ENCODE measurements around the gene ARHGEF17.

ARHGEF17 gene

GRCh38 chr11:73281796-73282660 is 26.0 kb upstream of the ARHGEF17 start:
- Mint-ChIP-seq H3K4me1 (peaks cover 17 to 27% of the 10 kb centered on the region in 2 donors), H3K9me3 (no peaks in the 10 kb centered on the region), H3K36me3 (no peaks in the 10 kb centered on the region), H3K27ac (peak overlapping the region; percentile 74), H3K27me3 (no peaks in the 10 kb centered on the region), H3K4me3 (no peak overlapping the region)
- ATAC-seq (replicated peaks) (peak; percentile 74 to 85), DNase-seq (no peak)

GRCh38 chr11:73283276-73284000 is 24.6 kb upstream of the ARHGEF17 start:
- Mint-ChIP-seq H3K27ac (peak overlapping the region; percentile 28), H3K4me1 (peaks cover 30 to 41% of the 10 kb centered on the region in 2 donors), H3K9me3 (no peaks in the 10 kb centered on the region), H3K36me3 (no peaks in the 10 kb centered on the region), H3K4me3 (no peak overlapping the region), H3K27me3 (no peaks in the 10 kb centered on the region)
- ATAC-seq (replicated peaks) (no peak), DNase-seq (no peak)

- Mint-ChIP-seq H3K36me3 (no peaks in the 10 kb centered on the region), H3K27ac (no peak overlapping the region), H3K4me1 (peaks cover 35 to 47% of the 10 kb centered on the region in 2 donors), H3K9me3 (no peaks in the 10 kb centered on the region), H3K4me3 (no peak overlapping the region), H3K27me3 (no peaks in the 10 kb centered on the region)
- ATAC-seq (replicated peaks) (no peak), DNase-seq (no peak)
Measured at GRCh38 chr11:73284106-73284505, 24.0 kb upstream of the ARHGEF17 start.

- H3K4me1 Mint-ChIP-seq, result peaks cover 45 to 58% of the 10 kb centered on the region in 2 donors
- H3K9me3 Mint-ChIP-seq, result no peaks in the 10 kb centered on the region
- ATAC-seq (replicated peaks), result no peak
- no peaks in the 10 kb centered on the region for H3K36me3 Mint-ChIP-seq
- H3K4me3 Mint-ChIP-seq, result no peak overlapping the region
- no peak overlapping the region for H3K27ac Mint-ChIP-seq
- DNase-seq, result no peak
- no peaks in the 10 kb centered on the region for H3K27me3 Mint-ChIP-seq
Measured at GRCh38 chr11:73285721-73286120, 22.4 kb upstream of the ARHGEF17 start.

GRCh38 chr11:73286240-73286810 is 21.8 kb upstream of the ARHGEF17 start:
- Mint-ChIP-seq H3K27ac (no peak overlapping the region), H3K36me3 (no peaks in the 10 kb centered on the region), H3K27me3 (no peaks in the 10 kb centered on the region), H3K9me3 (no peaks in the 10 kb centered on the region), H3K4me1 (peaks cover 42 to 55% of the 10 kb centered on the region in 2 donors), H3K4me3 (no peak overlapping the region)
- no peak for DNase-seq
- no peak for ATAC-seq (replicated peaks)

GRCh38 chr11:73287400-73288101 is 20.5 kb upstream of the ARHGEF17 start:
- no peak overlapping the region for H3K4me3 Mint-ChIP-seq
- H3K36me3 Mint-ChIP-seq, result no peaks in the 10 kb centered on the region
- H3K4me1 Mint-ChIP-seq, result peaks cover 37 to 45% of the 10 kb centered on the region in 2 donors
- DNase-seq, result no peak
- no peaks in the 10 kb centered on the region for H3K9me3 Mint-ChIP-seq
- ATAC-seq (replicated peaks), result no peak
- peak overlapping the region; percentile 87 for H3K27ac Mint-ChIP-seq
- H3K27me3 Mint-ChIP-seq, result peaks cover 0 to 6% of the 10 kb centered on the region in 2 donors

GRCh38 chr11:73288192-73288872 is 19.7 kb upstream of the ARHGEF17 start:
- Mint-ChIP-seq H3K27ac (peak overlapping the region; percentile 87), H3K4me3 (peak overlapping the region; percentile 23 to 54), H3K36me3 (no peaks in the 10 kb centered on the region), H3K4me1 (peaks cover 36 to 44% of the 10 kb centered on the region in 2 donors), H3K27me3 (peaks cover 5 to 6% of the 10 kb centered on the region in 2 donors), H3K9me3 (no peaks in the 10 kb centered on the region)
- DNase-seq (peak; percentile 43), ATAC-seq (replicated peaks) (peak; percentile 33 to 41)

GRCh38 chr11:73288873-73289707 is 19.0 kb upstream of the ARHGEF17 start:
- Mint-ChIP-seq H3K4me1 (peaks cover 36 to 44% of the 10 kb centered on the region in 2 donors), H3K36me3 (no peaks in the 10 kb centered on the region), H3K27me3 (peaks cover 7 to 9% of the 10 kb centered on the region in 2 donors), H3K27ac (peak overlapping the region; percentile 87), H3K4me3 (peak overlapping the region; percentile 23 to 54), H3K9me3 (no peaks in the 10 kb centered on the region)
- DNase-seq, result peak; percentile 93
- ATAC-seq (replicated peaks), result peak; percentile 92

GRCh38 chr11:73290536-73290935 is 17.5 kb upstream of the ARHGEF17 start:
- no peak for ATAC-seq (replicated peaks)
- H3K27ac Mint-ChIP-seq, result no peak overlapping the region
- H3K9me3 Mint-ChIP-seq, result no peaks in the 10 kb centered on the region
- no peak overlapping the region for H3K4me3 Mint-ChIP-seq
- peaks cover 11 to 12% of the 10 kb centered on the region in 2 donors for H3K27me3 Mint-ChIP-seq
- DNase-seq, result no peak
- H3K36me3 Mint-ChIP-seq, result no peaks in the 10 kb centered on the region
- peaks cover 40 to 48% of the 10 kb centered on the region in 2 donors for H3K4me1 Mint-ChIP-seq

GRCh38 chr11:73291196-73291595 is 16.9 kb upstream of the ARHGEF17 start:
- Mint-ChIP-seq H3K27ac (no peak overlapping the region), H3K36me3 (no peaks in the 10 kb centered on the region), H3K4me1 (peaks cover 42 to 53% of the 10 kb centered on the region in 2 donors), H3K27me3 (peaks cover 11 to 12% of the 10 kb centered on the region in 2 donors), H3K4me3 (no peak overlapping the region), H3K9me3 (no peaks in the 10 kb centered on the region)
- no peak for DNase-seq
- no peak for ATAC-seq (replicated peaks)

GRCh38 chr11:73291781-73292524 is 16.1 kb upstream of the ARHGEF17 start:
- DNase-seq, result no peak
- Mint-ChIP-seq H3K4me1 (peaks cover 38 to 53% of the 10 kb centered on the region in 2 donors), H3K9me3 (no peaks in the 10 kb centered on the region), H3K36me3 (no peaks in the 10 kb centered on the region), H3K4me3 (no peak overlapping the region), H3K27me3 (peaks cover 11 to 16% of the 10 kb centered on the region in 2 donors), H3K27ac (peak overlapping the region; percentile 45)
- ATAC-seq (replicated peaks), result no peak

- Mint-ChIP-seq H3K9me3 (no peaks in the 10 kb centered on the region), H3K27me3 (peaks cover 12 to 19% of the 10 kb centered on the region in 2 donors), H3K36me3 (no peaks in the 10 kb centered on the region), H3K4me3 (no peak overlapping the region), H3K27ac (no peak overlapping the region), H3K4me1 (peaks cover 33 to 47% of the 10 kb centered on the region in 2 donors)
- ATAC-seq (replicated peaks) (no peak), DNase-seq (no peak)
Measured at GRCh38 chr11:73292525-73292894, 15.6 kb upstream of the ARHGEF17 start.
